GM19043 (cell line): ENCODE data around the gene PLCB1.

Experiments
- ATAC-seq: cut with Tn5 transposase; IDR thresholded peaks from one replicate; pipeline ENCODE4 v1.9.1; 2021; ENCODE audit warnings: low read depth; ENCODE audit not compliant: unreplicated experiment

The PLCB1 gene

DNA sequence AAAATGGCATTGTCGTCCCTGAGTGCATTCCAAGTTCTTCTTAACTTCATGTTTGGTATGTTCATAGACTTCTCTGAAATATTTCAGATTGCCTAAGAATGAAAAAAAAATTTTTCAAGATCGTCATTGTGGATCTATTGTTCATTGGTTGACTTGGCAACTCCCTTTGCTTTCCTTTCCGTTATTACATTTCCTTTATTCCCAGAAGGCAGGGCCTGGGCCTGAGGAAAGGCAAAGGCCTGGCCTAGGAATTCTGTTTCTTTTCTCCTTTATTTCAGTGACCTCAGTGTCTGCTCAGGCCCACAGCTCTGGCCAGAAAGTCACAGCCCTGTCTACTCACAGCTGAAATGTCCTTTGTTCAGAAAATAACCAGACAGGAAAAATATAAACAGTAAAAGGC is 535.2 kb downstream of the PLCB1 start:
- no peak for ATAC-seq

DNA sequence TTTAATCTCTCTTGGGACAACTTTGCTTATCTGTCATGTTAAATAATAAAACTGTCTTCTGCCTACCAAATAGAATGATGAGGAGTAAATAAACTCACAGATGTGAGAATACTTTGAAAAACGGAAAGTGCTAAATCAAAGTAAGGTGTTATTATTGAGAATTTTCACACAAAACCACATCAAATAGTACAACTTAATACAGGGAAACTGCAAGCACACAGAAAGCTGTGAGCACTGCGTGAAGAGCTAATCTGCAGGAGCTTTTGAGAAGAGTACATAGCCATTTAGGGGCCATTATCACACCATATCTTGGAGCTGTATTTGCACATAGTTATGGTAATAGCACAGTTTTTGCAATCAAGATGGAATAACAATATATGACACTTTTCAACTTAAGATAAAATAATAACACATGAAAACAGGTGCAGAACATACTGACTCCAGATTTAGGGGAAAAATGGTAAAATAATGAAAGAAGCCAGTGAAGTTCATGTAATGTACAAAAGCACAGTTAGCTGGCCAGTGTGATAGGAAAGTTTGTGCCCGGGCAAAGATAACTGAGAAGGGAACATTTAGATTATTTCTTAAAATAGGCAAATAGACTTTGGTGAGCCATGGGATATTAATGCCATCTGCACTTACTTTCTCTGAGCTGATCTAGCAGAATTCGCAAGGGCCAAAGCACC is 538.3 kb downstream of the PLCB1 start:
- no peak for ATAC-seq

DNA sequence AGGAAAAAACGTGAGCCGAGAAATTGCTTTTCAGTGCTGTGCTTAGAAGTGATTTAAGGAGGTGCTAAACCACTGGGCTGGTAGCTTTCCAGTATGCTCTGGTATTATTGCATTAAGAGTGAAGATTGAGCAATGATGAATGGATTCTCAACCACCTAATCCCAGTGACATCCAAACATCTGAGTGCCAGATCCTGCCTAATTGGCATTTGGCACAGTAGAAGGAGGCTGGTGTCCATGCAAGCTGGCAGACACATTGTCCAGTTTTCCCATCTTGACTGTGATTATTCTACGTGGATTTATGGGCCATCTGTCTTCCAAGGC is 538.8 kb downstream of the PLCB1 start:
- ATAC-seq, result no peak

DNA sequence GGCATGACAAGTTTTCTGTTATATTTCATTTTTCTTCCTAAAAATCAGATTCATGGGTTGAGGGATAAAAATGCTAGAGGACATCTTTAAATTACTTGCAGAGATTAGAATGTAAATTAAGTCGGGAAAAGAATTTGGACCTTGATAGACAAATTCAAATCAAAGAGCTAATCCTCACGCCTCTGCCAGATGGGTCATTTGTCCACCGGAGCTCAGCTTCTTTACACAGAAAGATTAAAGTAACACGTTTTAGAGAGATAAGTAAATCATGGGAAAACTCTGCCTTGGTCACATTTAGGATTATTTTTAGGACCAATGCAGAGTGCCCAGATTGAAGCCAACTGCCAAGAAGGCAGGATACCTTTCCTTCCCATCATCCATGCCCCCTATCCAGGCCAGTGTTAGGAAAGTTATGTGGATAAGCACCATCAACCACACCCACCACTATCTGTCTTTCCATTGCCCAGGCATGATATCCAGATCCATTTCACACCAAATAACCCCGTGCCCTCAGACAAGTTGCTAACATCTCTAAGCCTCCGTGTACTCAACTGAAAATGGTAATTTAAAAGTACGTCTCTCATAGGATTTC is 539.4 kb downstream of the PLCB1 start:
- ATAC-seq, result no peak

DNA sequence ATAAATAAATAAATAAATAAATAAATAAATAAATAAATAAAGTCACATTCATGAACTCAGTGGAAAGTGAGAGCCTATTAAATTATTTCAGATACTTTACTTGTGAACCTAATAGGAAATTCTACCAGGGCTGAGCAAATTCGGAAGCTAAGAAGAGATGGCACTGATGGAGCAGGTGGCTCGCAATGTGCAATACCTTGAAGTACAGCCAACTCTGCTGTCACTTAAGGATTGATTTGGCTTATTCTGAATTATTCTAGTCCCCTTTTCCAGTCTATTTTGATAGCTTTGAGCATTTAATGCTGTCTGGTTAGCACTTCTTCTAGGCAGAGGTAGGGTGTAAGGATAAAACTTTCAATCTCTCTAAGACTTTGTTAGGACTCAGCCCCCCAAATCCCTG is 541.0 kb downstream of the PLCB1 start:
- no peak for ATAC-seq

DNA sequence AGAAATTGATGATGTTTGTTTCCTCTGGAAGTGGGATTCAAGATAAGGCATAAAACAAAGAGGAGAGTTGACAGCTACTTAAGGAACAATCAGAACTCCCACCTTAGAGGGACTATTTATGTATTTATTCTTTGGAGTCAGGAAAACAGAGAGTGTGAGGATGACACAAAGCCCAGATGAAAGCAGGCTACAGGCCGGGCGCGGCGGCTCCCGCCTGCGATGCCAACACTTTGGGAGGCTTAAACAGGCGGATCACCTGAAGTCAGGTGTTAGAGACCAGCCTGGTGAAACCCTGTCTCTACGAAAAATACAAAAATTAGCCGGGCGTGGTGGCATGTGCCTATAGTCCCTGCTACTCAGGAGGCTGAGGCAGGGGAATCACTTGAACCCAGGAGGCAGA is 543.8 kb downstream of the PLCB1 start:
- no peak for ATAC-seq

DNA sequence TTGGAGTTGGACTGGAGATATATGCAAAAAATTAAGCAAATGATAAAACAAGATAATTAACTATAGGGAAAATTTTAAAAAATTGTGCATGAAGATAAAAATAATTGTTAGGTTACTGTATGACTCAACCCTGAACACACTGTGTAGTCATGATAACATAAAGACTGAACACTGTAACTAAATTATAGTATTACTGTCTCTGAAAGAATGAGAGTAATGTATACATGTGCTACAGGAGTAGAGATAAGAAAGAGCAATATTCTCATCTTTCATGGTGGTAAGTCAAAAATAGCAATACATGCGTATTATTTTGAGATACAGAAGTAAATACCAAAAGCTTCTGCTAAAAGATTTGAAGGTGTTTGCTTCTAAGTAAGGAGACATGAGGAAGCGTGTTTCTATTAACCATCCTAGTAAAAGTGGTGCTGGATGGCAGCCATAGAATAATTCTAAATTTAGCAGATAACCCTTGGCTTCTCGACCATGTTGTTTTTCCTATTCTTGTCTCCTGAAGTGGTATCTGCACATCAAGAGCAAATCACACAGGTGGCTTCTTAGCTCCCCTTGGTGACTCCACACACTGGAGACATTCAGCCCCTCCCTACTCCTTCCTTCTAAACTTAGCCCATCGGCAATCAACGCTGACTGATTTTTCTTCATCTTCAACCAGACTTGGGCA is 546.2 kb downstream of the PLCB1 start:
- no peak for ATAC-seq

DNA sequence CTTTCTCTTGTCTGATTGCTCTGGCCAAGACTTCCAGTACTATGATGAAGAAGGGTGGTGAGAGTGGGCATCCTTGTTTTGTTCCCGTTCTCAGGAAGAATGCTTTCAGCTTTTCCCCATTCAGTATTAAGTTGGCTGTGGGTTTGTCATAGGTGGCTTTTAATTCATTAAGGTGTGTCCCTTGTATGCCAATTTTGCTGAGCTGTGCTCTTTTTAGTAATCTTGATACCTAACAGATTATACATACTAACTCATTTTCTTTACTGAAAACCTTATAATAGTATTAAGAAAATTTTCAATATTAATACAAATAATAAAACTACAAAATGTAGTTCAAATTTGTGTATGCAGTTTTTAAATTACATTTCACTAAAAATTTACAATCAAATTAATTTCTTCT is 557.3 kb downstream of the PLCB1 start:
- no peak for ATAC-seq

DNA sequence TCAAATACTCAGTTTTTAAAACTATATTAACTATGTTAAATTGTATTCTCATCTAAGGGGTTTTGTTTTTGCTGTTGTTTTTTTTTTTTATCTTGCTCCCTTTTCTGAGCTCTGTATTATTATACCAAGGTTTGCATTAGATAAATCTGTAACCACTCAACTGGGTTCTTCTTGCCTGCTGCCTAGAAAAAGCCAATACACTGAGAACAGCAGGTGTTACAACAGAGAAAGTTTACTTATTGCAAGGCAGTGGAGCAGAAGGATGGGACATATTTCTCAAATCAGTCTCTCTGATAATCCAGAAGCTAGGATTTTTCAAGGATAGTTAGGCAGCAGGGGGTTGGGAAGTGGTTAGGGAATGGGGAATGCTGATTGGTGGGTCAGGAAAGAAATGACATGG is 558.0 kb downstream of the PLCB1 start:
- no peak for ATAC-seq

DNA sequence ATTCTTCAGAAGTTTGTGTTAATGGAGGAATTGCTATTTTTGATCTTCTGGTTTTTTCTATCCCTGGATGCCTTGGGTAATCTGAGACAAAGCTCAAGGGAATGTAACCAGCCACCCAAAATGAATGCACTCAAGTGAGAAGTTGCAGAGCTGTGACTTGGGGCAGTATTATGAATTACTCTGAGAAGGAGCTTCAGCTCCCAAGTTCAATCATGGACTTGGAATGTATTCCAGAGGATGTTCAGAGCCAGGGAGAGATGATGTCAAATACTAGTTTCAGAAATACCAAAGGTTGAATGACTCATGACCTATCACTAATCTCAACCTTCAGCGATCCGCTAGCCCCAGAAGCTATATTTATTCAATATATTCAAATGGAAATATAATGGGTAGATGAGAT is 561.6 kb downstream of the PLCB1 start:
- ATAC-seq, result no peak

DNA sequence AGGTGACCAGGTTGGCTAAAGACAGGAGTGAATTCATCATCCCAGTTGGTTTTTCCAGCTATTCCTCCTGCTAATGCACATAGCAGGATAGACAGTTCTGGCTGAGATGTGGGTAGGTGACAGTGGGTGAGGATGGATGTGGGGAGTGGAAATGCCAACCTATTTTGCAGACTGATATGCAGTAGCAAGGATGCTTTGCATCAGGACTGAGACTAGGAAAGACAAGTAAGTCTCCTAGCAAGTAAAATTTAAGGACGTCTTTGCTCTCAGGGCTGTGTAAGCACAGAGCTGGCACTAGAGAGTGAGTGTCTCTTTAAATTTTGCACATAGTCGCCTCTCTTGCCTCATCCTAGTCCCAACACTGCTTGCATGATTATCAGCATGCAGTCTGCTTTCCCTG is 568.7 kb downstream of the PLCB1 start:
- ATAC-seq, result no peak

DNA sequence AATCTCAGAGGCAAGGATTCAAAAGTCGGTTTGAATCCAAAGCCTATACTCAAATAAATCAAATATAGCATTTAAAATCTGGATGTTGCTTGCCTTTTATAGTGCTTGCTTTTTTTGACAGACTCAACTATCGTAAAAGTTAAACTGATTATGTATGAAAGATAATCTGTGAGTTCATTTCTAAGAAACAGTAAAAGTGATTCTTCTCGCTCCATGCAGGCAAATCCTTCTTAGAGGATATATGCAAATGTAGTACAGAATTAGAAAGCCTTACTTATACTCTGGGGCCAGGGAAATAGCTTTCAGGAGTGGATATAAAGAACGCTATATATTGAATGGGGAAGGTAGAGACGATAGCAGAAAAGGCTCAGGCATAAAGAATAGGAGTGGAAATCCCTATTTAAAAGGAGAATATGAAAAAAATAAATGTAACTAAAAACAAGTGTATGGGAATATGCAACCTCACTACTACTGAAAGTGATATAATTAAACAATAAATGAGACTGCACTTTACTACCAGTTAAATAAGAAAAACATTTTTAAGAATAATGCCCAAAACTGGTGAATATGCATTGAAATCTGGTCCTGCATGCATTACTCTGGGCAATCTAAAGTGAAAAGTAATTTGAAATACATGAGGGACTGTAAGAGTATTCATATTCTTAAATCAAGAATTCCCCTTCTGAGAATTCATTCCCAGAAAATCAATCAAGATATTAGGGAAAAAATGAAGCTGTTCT is 575.1 kb downstream of the PLCB1 start:
- no peak for ATAC-seq

DNA sequence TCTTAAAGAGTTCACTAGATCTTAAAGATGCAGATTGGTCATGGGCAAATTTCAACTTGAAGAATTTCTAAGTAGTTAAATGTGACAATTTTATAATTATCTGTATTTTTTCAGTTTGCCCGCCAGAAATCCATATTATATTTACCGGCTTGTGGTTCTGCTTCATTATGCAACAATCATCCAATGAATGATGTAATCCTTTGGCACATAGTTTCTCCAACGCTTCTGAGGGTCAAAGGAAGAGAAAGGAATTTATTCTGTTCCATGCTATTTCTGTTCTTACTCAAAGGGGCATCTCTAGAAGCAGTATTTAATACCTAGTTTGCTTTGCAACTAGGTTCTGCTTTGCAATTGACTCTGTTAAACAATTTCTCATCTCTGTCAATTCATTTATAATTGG is 577.6 kb downstream of the PLCB1 start:
- ATAC-seq, result no peak

DNA sequence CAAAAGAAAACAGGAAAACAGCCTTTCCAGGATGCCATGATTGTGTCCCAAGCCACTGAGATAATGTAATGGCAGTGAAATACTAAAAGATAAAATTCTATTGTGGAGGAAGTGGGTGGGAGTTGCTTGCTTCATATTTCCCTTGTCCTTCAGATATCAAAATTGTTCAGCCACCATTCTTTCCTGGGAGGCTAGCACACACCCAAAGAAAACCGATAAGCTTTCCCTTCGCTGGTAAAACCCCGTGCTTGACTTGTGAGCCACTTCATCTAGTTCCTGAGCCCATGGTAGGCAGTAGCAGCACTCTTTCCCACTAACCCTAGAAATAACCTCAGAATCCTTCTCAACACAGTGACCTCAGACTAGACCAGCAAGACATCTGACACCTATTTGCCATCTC is 579.4 kb downstream of the PLCB1 start:
- no peak for ATAC-seq

DNA sequence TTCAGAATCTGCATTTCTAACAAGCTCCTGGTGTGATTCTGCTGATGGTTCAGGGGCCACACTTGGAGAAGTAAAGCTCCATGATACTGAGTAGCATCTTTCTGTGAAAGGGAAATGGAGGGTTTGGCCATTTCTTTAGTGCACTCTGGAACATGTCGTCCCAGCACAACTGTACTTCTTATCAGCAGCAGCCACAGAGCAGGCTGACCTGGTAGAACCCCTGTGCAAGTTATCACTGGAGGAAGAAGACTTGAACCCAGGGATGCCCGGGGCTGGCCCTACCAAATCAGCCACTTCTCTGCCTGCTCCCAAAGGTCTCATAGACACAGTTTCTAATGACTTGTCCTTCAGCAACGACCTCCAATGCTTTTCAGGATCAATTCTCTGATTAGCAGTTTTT is 582.1 kb downstream of the PLCB1 start:
- no peak for ATAC-seq

DNA sequence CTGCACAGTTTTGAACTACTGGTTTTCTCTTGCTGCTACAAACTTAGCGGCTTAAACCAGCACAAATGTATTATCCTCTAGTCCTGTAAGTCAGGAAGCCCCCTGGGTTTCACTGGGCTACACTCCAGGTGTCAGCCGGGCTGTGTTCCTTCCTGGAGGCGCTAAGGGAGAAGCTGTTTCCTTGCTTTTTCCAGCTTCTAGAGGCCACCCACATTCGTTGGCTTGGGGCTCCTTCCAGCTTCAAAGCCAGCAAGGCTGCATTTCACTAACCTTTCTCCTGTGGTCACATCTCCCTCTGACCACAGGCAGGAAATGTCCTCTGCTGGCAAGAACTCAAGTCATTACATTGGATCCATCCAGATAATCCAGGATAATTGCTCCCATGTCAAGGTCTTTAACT is 586.2 kb downstream of the PLCB1 start:
- no peak for ATAC-seq

DNA sequence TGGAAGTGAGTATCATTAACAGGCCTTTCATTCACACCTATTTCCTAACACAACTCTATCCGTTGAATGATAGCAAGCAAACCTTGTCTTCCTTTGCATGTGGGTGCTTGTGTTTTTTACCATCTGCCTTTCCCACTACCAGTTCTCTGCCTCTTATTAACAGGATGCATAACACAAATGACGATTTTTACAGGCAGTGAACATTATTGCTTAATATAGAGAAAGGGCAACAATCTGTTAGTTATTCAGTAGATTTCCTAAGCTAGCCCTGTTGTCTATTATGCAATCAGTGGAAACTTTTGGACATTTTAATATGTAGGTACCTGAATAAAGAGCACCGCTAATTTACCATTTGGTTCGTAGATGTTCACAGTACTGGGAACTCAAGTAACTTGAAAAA is 588.0 kb downstream of the PLCB1 start:
- no peak for ATAC-seq

DNA sequence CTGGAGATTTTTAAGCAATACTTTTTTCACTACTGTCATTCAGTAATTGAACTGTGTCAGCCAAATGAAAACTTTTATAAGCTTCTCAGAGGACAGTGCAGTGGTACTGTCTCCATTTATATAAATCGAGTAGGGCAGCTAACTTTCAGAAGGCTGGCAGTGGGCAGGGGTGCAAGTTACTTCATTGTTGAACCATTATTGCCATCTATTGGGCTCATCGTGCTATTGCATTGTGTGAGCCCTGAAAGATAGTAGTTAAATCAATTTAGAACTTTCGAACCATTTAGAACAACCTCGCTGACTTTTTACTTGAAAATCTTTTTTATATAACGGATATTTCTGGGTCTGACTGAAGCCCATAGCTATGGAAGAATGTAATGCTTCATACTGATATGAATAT is 589.0 kb downstream of the PLCB1 start:
- no peak for ATAC-seq

DNA sequence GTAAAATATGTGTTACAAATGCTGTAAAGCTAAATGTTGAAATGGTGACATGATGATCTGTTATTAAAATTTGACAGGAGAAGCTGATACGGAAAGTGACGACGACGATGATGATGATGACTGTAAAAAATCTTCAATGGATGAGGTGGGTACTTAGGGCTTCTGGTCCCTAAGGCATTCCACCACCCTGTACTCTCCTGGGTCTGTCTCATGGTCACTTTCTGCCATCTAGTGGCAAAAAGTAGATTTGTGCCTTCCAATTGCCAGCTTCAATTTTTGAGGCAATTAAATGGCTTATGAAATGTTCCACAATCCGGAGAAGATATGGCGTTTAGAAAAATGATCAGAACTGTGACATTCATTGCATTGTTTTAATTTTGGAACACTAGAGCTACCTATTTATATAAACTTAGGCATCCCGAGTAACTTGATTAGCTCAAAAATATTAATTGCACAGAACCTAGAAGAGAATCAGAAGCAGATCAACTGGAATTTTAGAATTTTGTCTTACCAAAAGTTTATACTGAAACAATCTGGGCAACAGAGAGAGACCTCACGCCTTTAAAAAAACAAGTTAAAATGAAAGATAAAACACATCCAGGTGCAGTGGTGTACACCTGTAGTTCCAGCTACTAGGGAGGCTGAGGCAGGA is 590.3 kb downstream of the PLCB1 start:
- ATAC-seq, result no peak

DNA sequence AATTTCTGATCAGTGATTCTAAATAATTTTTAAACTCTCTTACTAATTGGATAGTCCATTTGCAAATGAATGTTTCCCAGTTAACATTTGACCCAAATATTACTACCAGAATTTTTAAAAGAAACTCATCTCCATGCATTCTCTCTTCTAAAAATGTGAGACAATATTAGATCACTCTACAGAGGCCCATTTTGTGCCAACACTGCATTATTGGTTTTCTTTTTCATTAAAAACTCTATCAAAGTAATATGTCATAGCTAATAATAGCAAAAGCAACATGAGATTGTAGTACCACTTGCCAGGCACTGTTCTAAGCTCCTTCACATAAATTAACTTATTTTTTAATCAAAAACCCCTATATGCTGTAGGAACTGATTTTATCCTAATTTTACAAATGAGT is 591.2 kb downstream of the PLCB1 start:
- ATAC-seq, result no peak

DNA sequence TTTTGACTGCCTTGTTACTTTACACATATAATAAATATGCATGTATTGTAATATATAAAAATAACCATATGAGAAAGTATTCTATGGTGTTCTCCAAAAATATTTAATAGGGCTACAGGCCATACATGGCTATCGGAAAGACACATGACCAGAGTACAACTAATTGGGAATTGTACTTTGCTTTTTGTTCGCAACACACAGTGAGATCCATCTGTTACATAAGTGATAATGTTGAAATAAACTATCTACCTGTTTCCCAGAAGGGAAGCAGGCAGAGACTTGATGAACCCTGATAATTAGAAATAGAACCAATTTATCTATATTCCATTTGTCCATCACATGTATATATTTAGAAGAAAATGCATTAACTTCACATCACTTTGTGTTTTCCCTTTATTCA is 592.8 kb downstream of the PLCB1 start:
- ATAC-seq, result no peak
